Lower leg skin (tissue), 4 donors: ENCODE data around the gene SH3BP5L. TPM values are rescaled to one million over a fixed set of nuclear protein-coding genes. Genes with fewer than 3 reads are reported as not detected.
A peak's percentile ranks its signal among the peaks of the same experiment; 100 is the strongest.

ENCODE experiments used
- DNase-seq, 2 donors: peaks; one replicate each; pipeline ENCODE4 v3.0.0-alpha.2; 2019; ENCODE audit warnings: low spot score in 2 of 2
- H3K4me3 ChIP-seq: fragments of 200-600 bp; sonication (generic); 2 replicates; pipeline ENCODE4 v1.5.1; 2017; ENCODE audit warnings: mild to moderate bottlenecking, low read depth; ENCODE audit not compliant: poor library complexity, severe bottlenecking
- POLR2A ChIP-seq, 2 donors: fragments of 450-650 bp; IDR thresholded peaks; one replicate each; pipeline ENCODE4 v1.6.1; 2016 to 2017; ENCODE audit warnings: antibody characterized with exemption in 2 of 2, mild to moderate bottlenecking in 1 of 2, moderate library complexity in 1 of 2
- WGBS, 2 donors: methylation state at CpG; one replicate each; pipeline ENCODE4 v1.1.5; 2018; 5-methylcytosine and 5-hydroxymethylcytosine counted together
- intact Hi-C: fragments of 100-400 bp; cut with DNase I; formaldehyde crosslinking; loops from one replicate; pipeline ENCODE4 v1.15.0; 2023; ENCODE audit warnings: low total_unique reads
- total RNA-seq, 4 donors: library from RNA; depleted of rRNA; stranded (reverse); fragments of >200 nt; gene quantifications; one replicate each; pipeline ENCODE4 v1.1.0, GENCODE V29; 2016
- TF ChIP-seq, protein P1 (sequence below), 3 donors: fragments of 450-650 bp; IDR thresholded peaks; one replicate each; pipeline ENCODE4 v1.5.1; 2016; ENCODE audit warnings: antibody characterized with exemption in 3 of 3, mild to moderate bottlenecking in 3 of 3, moderate library complexity in 2 of 3

SH3BP5L gene
- total RNA-seq, 4 donors from 2014 or later, result 31.4 to 45.4 (median 33.9) TPM

DNA sequence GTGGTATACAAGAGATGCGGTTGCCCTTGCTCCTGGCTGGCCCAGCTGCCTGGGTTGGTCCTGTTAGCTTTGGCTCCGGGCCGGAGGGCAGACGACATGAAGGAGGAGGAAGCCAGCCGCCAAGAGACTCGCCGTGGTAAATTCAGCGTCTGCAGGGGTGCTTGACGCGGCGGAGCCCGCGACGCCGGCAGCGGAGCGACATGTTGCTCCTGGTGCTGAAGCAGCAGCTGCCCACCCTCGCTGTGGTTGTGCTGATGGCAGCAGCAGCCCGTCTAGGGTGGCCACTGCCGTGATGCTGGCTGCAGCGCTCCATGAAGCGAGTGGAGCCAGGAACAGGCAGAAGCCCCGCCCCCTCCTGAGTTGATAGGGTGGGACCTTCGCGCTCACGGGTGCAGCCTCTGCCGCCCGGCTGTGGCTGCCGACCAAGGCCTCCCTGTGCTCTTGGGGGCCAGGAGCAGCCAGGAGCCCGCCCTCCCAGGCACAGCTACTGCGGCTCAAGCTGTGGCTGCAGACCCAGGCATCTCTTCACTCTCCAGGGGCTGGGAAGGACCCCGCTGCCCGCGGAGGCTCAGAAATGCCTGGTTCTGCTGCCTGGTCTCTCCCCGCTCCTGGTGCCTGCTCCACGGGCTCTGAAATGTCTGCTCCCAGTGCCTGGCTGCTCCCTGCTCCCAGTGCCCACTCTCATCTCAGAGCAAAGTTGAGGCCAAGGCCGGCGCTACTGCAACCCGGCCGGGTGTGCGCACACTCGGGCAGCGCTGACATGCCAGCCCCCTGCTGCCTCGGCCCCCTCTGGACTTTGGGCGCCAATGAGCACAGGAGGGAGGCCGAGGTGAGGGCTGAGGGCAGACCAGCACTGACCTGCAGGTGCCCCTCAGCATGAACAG lies 37.5 kb upstream of the SH3BP5L start:
- DNase-seq, result peak; percentile 81 to 97
- H3K4me3 ChIP-seq, result peak overlapping the region; percentile 37
- TF ChIP-seq, protein P1, sequence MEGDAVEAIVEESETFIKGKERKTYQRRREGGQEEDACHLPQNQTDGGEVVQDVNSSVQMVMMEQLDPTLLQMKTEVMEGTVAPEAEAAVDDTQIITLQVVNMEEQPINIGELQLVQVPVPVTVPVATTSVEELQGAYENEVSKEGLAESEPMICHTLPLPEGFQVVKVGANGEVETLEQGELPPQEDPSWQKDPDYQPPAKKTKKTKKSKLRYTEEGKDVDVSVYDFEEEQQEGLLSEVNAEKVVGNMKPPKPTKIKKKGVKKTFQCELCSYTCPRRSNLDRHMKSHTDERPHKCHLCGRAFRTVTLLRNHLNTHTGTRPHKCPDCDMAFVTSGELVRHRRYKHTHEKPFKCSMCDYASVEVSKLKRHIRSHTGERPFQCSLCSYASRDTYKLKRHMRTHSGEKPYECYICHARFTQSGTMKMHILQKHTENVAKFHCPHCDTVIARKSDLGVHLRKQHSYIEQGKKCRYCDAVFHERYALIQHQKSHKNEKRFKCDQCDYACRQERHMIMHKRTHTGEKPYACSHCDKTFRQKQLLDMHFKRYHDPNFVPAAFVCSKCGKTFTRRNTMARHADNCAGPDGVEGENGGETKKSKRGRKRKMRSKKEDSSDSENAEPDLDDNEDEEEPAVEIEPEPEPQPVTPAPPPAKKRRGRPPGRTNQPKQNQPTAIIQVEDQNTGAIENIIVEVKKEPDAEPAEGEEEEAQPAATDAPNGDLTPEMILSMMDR (IDR thresholded peaks at IDR 0.05), result no peak
- TF ChIP-seq POLR2A (IDR thresholded peaks at IDR 0.05), result no peak
- 6 to 8% methylated on average over 31 to 37 of the region's 46 CpGs for WGBS, 2 donors
- intact Hi-C loops, result no loop called here

DNA sequence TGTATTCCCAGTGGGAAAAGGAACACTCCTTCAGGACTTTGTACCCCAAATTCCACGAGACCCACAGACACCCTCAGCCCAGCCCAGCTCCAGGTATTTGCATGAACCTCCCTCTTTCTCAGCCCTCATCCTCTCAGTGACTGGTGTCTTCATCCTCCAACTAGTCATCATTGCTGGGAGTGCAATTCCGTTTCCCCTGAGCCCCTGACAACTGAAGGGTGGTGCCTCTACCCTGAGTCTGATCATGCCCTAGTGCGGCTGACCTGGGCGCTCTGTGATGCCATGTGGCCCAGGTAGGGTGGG lies 36.9 kb upstream of the SH3BP5L start:
- TF ChIP-seq, protein P1 (IDR thresholded peaks at IDR 0.05), result no peak
- H3K4me3 ChIP-seq, result peak overlapping the region; percentile 37
- 15 to 21% methylated on average over 3 to 4 of the region's 4 CpGs for WGBS, 2 donors
- no peak for DNase-seq
- intact Hi-C loops, result no loop called here

DNA sequence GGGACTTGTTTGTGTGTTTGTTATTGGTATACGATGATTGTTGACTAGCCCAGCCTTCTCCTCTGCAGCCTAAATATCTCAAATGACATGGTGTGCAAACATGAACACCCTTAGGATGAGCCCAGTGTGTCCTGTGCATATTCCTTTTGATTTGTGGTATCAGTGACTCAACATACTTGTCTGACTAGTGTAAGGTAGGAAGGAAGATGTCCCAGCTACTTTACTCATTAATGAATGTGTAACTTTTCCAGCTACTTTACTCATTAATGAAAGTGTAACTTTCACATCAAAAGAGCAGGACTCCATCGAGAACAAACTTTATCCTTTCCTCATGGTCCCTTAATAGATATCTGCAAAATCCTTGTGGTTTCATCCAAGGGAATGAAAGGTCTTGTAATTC lies 35.9 kb upstream of the SH3BP5L start:
- DNase-seq, result no peak
- 88 to 95% methylated on average over 2 of the region's 2 CpGs for WGBS, 2 donors
- intact Hi-C loops, result no loop called here
- no peak overlapping the region for H3K4me3 ChIP-seq
- no peak for TF ChIP-seq POLR2A (IDR thresholded peaks at IDR 0.05)
- TF ChIP-seq, protein P1 (IDR thresholded peaks at IDR 0.05), result no peak

DNA sequence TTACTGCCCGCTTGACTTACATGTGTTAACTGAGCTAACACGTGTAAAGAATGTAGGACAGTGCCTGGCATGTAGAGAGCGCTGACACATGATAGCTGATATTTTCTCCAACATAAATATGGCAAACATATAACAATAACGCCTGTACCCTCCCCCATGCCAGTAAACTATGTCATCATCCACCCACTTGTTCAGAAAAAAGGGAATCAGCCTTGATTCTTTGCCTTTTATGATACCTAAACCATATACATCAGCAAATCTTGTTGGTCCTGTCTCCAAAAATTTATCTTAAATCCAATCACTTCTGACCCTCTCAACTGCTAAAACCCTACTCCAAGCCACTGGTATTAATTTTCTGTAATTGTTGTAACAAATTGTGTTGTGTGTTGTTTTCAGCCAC lies 34.3 kb upstream of the SH3BP5L start:
- WGBS, 2 donors, result 46 to 49% methylated on average over 4 of the region's 4 CpGs
- no peak for DNase-seq
- intact Hi-C loops, result no loop called here
- TF ChIP-seq, protein P1 (IDR thresholded peaks at IDR 0.05), result no peak
- TF ChIP-seq POLR2A (IDR thresholded peaks at IDR 0.05), result no peak
- H3K4me3 ChIP-seq, result no peak overlapping the region

DNA sequence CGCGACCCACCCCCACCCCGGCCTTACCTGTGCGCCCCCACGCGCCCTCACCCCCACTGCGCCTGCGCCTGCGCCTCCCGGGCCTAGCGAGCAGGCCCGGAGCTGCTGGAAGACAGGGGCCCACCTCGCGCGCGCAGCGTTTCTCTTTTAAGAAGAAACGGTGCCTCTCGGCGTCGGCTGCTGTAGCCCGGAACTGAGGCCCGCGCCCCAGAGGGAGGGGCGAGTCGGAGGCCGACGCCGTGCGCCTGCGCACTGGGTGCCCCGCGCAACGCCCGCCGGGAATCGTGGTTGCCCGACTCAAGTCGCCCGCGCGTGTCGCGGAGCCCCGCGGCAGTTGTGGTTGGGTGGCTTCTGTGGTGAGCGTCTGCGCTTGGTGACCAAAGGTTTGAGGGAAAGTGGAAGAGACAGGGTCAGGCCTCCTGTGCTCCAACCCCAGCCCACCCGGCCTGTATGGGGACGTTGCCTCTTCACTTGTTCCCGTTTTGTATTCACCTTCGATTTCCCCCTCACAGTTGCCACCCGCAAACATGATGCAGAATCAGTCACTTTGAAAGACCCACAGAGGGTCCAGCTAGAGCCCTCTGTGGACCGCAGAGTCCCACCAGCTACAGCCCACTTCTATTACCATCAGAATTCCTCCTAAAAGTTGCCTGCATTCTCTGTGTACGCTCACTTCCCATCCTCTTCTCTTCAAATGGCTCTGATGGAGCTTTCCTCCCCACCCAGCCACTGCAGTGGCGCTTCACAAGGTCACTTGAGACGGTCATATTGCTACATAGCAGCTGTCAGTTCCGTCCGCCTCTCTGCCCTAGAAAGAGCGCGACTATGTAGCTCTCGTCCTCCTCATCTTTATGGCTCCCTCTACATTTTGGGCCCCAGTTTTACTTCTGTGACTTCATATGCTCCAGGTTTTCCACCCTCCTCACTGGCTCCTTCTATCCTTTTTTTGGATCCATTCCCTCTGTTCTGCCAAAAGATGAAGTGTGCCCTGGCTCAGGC lies 33.5 kb upstream of the SH3BP5L start, which contains the start of gene ZNF692:
Gene ZNF692, minus strand, starts transcription at position 195 of the 999 bp plus-strand sequence. CDS start 776 bp downstream, outside the sequence.
- WGBS, 2 donors, result 4 to 12% methylated on average over 17 to 38 of the region's 62 CpGs
- DNase-seq, result peak; percentile 96 to 99
- TF ChIP-seq, protein P1 (IDR thresholded peaks at IDR 0.05), result no peak
- TF ChIP-seq POLR2A (IDR thresholded peaks at IDR 0.05), result peak in 1 of 2 donors; percentile 73
- intact Hi-C loops, result no loop called here
- H3K4me3 ChIP-seq, result peak within 1 kb of the TSS; percentile 36
